ENCODE data around the gene LDHD.
A peak's percentile ranks its signal among the peaks of the same experiment; 100 is the strongest.

LDHD gene

GRCh38 chr16:75070012-75070841 lies 46.4 kb downstream of the LDHD start:
- H3K4me3 ChIP-seq (ENCODE audit: low read length), result no peak overlapping the region
- DNase-seq (ENCODE audit: low read depth), result peak; percentile 27
- TF ChIP-seq, protein P1, sequence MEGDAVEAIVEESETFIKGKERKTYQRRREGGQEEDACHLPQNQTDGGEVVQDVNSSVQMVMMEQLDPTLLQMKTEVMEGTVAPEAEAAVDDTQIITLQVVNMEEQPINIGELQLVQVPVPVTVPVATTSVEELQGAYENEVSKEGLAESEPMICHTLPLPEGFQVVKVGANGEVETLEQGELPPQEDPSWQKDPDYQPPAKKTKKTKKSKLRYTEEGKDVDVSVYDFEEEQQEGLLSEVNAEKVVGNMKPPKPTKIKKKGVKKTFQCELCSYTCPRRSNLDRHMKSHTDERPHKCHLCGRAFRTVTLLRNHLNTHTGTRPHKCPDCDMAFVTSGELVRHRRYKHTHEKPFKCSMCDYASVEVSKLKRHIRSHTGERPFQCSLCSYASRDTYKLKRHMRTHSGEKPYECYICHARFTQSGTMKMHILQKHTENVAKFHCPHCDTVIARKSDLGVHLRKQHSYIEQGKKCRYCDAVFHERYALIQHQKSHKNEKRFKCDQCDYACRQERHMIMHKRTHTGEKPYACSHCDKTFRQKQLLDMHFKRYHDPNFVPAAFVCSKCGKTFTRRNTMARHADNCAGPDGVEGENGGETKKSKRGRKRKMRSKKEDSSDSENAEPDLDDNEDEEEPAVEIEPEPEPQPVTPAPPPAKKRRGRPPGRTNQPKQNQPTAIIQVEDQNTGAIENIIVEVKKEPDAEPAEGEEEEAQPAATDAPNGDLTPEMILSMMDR (conservative IDR thresholded peaks at IDR 0.05; ENCODE audit: low read length), result no peak

DNA sequence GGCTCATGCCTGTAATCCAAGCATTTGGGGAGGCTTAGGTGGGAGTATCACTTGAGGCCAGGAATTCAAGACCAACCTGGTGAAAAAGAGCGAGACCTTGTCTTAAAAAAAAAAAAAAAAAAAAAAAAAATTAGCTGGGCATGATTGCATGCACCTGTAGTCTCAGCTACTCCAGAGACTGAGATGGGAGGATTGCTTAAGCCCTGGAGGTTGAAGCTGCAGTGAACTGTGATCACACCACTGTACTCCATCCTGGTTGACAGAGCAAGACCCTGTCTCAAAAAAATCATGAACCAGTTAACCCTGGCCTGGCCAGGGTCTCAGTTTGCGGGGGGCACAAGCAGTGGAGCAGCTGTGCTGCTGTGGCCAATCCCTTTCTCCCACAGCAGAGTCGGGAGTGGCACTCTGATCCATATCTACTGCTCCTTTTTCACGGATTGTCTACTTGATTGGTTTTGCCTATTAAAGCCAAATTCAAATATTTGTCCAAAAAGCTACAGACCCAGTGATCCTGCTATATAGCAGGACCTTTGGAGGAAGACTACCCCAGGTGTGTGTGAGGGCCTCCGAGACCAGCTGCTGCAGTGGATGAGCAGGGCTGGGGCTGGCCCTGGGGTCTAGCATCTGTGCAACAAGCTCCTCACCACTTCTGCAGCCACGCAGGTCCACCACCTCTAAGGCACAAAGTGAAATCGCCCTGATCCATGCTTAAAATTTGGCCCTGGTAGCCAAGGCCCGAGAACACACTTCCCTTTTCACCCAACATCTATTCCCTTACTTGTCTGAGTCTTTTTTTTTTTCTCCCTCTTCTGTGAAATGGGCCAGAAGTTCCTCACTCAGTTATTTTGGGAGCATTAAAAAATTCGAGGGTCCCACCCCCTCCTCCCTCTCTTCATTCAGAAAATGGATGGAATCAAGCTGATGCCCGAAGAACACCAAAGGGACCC lies 48.2 kb downstream of the LDHD start:
- no peak overlapping the region for H3K4me3 ChIP-seq (ENCODE audit: low read length)
- TF ChIP-seq, protein P1 (conservative IDR thresholded peaks at IDR 0.05; ENCODE audit: low read length), result no peak
- no peak for DNase-seq (ENCODE audit: low read depth)

GRCh38 chr16:75066861-75067447 lies 49.6 kb downstream of the LDHD start:
- TF ChIP-seq, protein P1 (conservative IDR thresholded peaks at IDR 0.05; ENCODE audit: low read length), result no peak
- no peak overlapping the region for H3K4me3 ChIP-seq (ENCODE audit: low read length)
- no peak for DNase-seq (ENCODE audit: low read depth)

DNA sequence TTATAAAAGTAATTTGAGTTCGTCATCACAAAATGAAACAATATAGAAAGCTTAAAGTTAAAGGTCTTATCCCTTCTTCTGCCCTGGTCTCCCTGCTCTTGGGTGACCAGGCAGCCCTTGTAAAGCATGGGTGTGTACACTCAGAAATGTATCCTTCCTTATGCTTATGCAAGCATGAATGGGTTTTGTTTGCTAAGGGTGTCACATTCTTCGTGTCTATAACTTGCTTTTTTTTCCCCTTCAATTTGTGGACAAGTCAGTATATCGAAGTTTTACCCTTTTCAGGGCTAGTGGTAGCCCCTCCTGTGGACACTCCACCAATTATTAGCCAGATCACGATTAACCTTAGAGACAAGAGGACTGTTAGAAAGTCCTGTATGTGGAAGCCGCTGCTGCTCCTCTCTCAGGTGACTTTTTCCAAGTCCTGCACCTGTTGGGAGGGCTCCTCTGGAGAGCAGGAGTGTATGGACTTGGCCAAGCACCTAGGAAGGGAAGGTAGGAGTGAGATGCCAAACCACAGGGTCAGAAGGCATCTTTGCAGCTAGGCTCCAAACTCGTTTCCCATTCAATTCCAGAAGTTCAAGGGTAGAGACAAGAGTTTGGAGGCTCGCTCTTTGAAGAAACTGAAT lies 50.9 kb downstream of the LDHD start:
- TF ChIP-seq, protein P1 (conservative IDR thresholded peaks at IDR 0.05; ENCODE audit: low read length), result no peak
- DNase-seq (ENCODE audit: low read depth), result no peak
- no peak overlapping the region for H3K4me3 ChIP-seq (ENCODE audit: low read length)

- TF ChIP-seq, protein P1 (conservative IDR thresholded peaks at IDR 0.05; ENCODE audit: low read length), result no peak
- DNase-seq (ENCODE audit: low read depth), result no peak
- no peak overlapping the region for H3K4me3 ChIP-seq (ENCODE audit: low read length)
Observed at GRCh38 chr16:75065149-75065505, 51.5 kb downstream of the LDHD start.

DNA sequence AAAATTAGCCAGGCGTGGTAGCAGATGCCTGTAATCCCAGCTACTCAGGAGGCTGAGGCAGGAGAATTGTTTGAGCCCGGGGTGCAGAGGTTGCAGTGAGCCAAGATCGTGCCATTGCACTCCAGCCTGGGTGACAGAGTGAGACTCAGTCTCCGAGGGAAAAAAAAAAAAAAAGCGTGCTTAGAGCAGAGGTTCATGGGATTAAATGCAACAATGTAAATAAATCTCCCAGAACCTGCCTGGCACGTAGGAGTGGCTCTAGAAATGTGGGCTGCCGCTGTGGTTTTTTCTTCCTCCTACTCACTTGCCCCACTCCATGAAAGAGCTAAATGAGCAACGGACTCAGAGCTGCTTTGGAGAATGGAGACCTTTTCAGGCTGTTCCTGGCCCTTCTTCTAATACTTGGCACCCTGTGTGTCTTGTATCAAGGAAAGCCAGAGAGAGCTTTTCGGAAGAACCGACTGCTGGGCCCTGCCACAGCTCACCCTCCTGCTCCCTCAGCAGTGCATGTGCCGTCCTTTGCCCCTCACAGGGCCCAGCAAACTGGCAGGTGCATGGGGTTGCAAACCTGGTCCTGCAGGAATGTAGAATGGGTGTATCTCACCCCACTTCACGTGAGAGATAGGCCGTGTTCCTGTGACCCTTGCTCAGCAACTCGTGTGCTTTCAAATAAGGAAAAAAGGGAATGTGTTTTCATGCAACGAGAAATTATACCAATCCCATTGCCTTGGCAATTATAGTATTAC lies 52.0 kb downstream of the LDHD start:
- DNase-seq (ENCODE audit: low read depth), result no peak
- TF ChIP-seq, protein P1 (conservative IDR thresholded peaks at IDR 0.05; ENCODE audit: low read length), result no peak
- no peak overlapping the region for H3K4me3 ChIP-seq (ENCODE audit: low read length)
